Measurements from ENCODE around the gene SAXO1. TPM values are rescaled to one million over a fixed set of nuclear protein-coding genes. Genes with fewer than 3 reads are reported as not detected.

Gene SAXO1
- total RNA-seq, 1 donor from 2014 or later = under 0.01 TPM

- TF ChIP-seq CTCF (IDR thresholded peaks at IDR 0.05; ENCODE audit: insufficient read depth, low read length, poor library complexity, severe bottlenecking) = no peak
- Histone ChIP-seq H3K27me3 (ENCODE audit: control insufficient read depth, insufficient read depth, low read length) (no peaks in the 10 kb centered on the region), H3K4me3 (ENCODE audit: low read depth, low read length) (no peak overlapping the region), H3K36me3 (ENCODE audit: control insufficient read depth, insufficient read depth, low read length) (no peaks in the 10 kb centered on the region)
- no peak for DNase-seq (ENCODE audit: low read depth)
Observed at GRCh38 chr9:18973348-18973747, 59.7 kb downstream of the SAXO1 start.

GRCh38 chr9:18972675-18973074 lies 60.3 kb downstream of the SAXO1 start:
- no peak for TF ChIP-seq CTCF (IDR thresholded peaks at IDR 0.05; ENCODE audit: insufficient read depth, low read length, poor library complexity, severe bottlenecking)
- Histone ChIP-seq H3K27me3 (ENCODE audit: control insufficient read depth, insufficient read depth, low read length) (no peaks in the 10 kb centered on the region), H3K36me3 (ENCODE audit: control insufficient read depth, insufficient read depth, low read length) (no peaks in the 10 kb centered on the region), H3K4me3 (ENCODE audit: low read depth, low read length) (no peak overlapping the region)
- DNase-seq (ENCODE audit: low read depth) = no peak

- Histone ChIP-seq H3K4me3 (ENCODE audit: low read depth, low read length) (no peak overlapping the region), H3K36me3 (ENCODE audit: control insufficient read depth, insufficient read depth, low read length) (no peaks in the 10 kb centered on the region), H3K27me3 (ENCODE audit: control insufficient read depth, insufficient read depth, low read length) (no peaks in the 10 kb centered on the region)
- TF ChIP-seq CTCF (IDR thresholded peaks at IDR 0.05; ENCODE audit: insufficient read depth, low read length, poor library complexity, severe bottlenecking) = no peak
- no peak for DNase-seq (ENCODE audit: low read depth)
Observed at GRCh38 chr9:18971909-18972308, 61.1 kb downstream of the SAXO1 start.

- Histone ChIP-seq H3K36me3 (ENCODE audit: control insufficient read depth, insufficient read depth, low read length) (no peaks in the 10 kb centered on the region), H3K4me3 (ENCODE audit: low read depth, low read length) (no peak overlapping the region), H3K27me3 (ENCODE audit: control insufficient read depth, insufficient read depth, low read length) (no peaks in the 10 kb centered on the region)
- no peak for TF ChIP-seq CTCF (IDR thresholded peaks at IDR 0.05; ENCODE audit: insufficient read depth, low read length, poor library complexity, severe bottlenecking)
- DNase-seq (ENCODE audit: low read depth) = no peak
Observed at GRCh38 chr9:18971404-18971803, 61.6 kb downstream of the SAXO1 start.

GRCh38 chr9:18970393-18970792 lies 62.6 kb downstream of the SAXO1 start:
- DNase-seq (ENCODE audit: low read depth) = no peak
- H3K4me3 ChIP-seq (ENCODE audit: low read depth, low read length) = no peak overlapping the region
- no peaks in the 10 kb centered on the region for H3K36me3 ChIP-seq (ENCODE audit: control insufficient read depth, insufficient read depth, low read length)
- no peak for TF ChIP-seq CTCF (IDR thresholded peaks at IDR 0.05; ENCODE audit: insufficient read depth, low read length, poor library complexity, severe bottlenecking)
- H3K27me3 ChIP-seq (ENCODE audit: control insufficient read depth, insufficient read depth, low read length) = no peaks in the 10 kb centered on the region

- no peak for DNase-seq (ENCODE audit: low read depth)
- Histone ChIP-seq H3K4me3 (ENCODE audit: low read depth, low read length) (no peak overlapping the region), H3K27me3 (ENCODE audit: control insufficient read depth, insufficient read depth, low read length) (no peaks in the 10 kb centered on the region), H3K36me3 (ENCODE audit: control insufficient read depth, insufficient read depth, low read length) (no peaks in the 10 kb centered on the region)
- TF ChIP-seq CTCF (IDR thresholded peaks at IDR 0.05; ENCODE audit: insufficient read depth, low read length, poor library complexity, severe bottlenecking) = no peak
Observed at GRCh38 chr9:18969128-18969527, 63.9 kb downstream of the SAXO1 start.

All from kidney epithelial cell (primary cell).